HG03521 (cell line): ENCODE results near the gene CAMSAP1.

Experiments used
- ATAC-seq: cut with Tn5 transposase; IDR thresholded peaks from one replicate; pipeline ENCODE4 v1.9.1; 2021; ENCODE audit warnings: mild to moderate bottlenecking, moderate library complexity; ENCODE audit not compliant: unreplicated experiment

CAMSAP1 gene

DNA sequence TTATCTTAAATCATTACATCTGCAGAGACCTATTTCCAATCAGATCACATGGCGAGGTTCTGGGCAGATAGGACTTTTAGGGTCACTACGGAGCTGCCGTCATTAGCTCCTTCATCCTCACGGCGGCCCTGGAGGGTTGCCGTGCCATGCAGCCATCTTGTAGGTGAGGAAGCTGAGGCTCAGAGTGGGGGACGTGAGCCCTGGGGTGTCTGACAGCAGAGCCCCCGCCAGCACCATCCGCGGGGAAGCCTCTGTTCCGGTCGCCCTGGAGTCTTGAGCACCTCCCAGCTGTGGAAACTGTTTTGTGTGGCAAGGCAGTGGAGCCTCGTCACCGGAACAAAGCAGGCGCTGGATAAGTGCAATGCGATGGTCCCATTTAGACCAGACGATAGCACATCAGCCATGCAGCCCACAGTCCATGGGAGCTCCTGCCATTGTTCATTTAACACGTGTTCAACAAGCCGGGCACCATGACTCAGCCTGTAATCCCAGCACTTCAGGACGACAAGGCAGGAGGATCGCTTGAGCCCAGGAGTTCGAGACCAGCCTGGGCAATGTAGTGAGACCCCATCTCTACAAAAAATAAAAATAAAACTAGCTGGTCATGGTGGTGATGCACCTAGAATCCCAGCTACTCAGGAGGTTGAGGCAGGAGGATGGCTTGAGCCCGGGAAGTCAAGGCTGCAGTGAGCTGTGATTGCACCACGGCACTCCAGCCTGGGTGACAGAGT, 143.5 kb downstream of the CAMSAP1 start:
- no peak for ATAC-seq

DNA sequence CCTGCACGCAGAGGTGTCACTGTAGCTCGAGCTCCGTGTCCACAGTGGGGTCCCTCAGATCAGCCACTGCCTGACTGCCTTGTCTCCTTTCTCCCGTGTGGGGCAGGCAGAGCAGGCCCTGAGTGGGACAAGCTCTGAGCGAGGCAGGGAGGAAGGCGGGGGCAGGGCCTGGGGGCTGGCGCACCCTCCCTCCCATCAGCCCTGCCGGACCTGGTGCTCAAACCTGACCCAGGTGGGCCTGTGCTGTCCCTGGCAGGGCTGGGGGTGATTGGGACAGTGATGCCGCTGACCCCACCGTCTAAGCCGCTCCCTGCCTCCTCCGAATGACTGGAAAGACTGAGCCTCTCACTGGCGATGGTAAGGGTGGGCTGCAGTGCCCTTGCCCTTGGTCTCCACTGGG, 144.4 kb downstream of the CAMSAP1 start:
- ATAC-seq, result no peak

DNA sequence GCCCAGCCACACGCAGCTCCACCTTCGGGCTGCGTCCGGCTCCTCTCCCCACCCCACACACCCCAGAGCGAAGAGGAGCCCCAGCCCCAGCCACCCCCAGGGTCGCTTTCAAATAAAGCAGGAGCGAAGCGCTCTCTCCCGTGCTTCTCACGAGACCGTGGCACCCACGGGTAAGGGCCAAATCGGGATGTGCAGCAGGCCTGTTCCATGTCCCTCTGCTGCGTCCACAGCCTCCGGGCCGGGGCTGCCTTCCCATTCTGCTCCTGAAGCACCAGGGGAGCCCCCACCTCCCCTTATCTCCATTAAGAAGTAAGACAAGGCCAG, 145.5 kb downstream of the CAMSAP1 start:
- no peak for ATAC-seq

DNA sequence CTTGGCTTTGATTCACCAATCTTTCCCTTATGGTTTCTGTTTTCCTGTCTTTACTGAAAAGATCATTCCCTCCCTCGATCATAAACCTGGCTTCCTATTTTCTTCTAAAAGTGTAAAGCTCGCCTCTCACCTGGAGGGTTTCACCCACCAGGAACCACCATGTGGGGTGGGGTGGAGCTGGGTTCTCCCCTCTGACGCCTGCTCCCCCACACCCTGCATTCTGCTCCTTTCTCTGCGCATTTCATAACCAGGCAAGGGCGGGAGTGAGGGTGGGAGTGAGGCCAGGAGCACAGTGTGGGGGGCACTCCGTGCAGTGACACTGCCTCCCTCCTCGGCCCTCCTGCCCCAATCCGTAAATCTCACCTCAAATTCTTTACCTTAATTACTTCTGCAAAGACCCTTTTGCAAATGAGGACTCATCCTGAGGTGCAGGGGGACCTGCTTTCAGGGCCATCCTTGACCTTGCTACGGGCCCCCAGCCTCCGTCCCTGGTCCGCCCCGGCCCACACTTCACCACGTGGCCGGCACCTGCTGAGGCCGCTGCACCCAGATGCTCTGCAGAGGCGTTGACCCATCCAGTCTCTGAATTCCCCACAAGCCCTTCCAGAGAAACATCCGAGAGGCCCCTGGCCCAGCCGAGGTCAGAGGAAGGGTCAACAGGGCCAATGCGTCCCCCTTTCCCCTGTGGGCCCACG, 146.0 kb downstream of the CAMSAP1 start:
- ATAC-seq, result no peak

DNA sequence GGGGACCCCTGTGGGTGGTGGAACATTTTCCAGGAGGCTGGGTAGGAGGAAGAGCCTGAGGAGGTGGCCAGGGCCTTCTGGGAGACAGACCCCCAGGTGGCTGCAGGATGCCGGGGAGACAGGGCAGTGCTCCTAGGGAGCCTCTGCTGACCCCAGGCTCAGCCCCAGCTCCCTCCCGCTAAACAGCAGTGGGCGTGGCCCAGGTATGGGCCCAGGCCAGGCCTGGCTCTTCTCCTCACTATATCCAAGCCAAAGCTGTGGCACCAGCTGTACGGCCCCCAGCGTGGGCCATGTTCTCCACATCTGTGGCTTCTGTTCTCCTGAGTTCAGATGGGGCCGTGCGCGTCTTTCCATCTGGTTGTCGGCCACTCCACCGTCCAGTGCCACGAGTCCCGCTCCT, 146.9 kb downstream of the CAMSAP1 start:
- no peak for ATAC-seq

DNA sequence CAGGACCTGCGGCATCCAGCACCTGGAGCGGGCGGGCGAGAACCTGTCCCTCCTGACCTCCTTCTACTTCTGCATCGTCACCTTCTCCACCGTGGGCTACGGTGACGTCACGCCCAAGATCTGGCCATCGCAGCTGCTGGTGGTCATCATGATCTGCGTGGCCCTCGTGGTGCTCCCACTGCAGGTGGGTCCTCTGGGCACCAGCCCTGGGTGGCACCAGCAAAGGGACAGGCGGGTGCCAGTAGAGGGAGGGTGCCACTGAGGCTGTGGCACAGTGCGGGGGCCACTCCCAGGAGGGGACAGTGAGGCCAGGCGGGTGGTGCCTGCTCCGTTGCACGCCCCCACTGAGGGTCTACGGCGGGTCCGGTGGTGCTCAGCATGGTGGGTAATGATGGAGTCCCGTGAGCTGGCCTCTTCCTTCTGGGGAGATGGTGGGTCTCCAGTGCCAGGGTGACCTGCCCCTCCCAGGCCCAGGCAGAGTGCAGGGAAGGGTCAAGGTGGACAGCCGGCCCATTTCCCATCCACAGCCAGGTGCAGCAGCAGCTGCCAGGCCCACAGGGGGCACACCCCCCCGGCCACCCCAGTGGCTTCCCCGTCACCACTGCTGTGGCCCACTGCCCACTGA, 147.6 kb downstream of the CAMSAP1 start:
- ATAC-seq, result no peak

DNA sequence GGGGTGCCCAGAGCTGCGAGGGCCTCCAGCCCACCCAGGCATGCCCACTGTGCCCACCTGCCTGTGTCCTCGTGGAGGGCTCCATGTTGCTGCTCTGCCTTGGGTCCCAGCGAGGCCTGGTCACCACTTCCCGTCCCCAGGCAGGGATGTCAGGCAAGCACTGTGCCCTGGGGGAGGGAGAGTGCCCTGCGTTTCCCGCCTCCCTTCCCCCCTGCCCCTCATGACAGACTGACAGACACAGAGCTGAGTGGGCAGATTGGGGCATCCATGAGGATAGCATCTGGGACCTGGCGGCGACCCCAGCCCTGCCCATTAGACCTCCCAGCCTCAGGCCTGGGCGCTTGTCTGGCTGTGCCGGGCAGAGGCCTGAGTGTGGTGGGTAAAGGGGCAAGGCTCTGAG, 148.5 kb downstream of the CAMSAP1 start:
- ATAC-seq, result no peak
